ENCODE data around the gene LECT2.

Gene LECT2

DNA sequence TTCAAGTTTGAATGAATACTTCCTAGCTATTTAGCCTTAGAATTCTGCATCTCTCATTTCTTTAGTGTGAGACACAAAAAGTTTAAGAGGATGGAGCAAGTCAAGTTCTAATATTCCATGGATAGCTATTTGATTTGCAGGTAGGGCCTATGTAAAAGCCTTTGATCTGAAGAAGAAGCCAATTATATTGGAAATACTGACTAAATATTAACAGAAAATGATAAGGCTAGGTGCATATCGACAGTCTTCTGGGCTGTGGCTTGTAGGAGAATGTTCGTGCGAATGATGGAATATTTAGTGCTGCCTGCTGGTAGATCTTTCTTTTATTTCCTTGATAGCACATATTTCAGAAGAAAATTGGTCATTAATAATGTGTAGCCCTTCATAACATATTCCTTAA is at the start of gene LECT2:
Gene LECT2 (minus strand): TSS at position 85 of the 400 bp plus-strand sequence. CDS start 150 bp downstream, outside the sequence.
- DNase-seq (ENCODE audit: low read depth in 2 of 2) = no peak

DNA sequence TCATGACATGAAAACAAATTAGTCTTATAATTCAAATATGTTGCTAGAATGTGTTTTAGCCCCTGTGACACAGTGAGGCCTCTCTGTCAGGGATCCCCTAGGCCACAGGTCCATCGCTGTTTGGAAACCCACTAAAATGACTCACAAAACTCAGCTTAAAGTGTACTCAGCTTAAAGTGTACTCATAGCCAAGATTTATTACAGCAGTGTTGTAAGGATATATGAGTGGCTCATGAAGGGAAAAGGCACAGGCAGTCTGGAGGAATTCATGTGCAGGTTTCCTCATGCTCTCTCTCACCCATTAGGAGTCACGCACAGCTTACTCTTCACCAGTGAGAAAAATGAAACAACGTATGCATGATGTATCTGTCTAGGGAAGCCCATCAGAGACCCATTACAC is 49.7 kb upstream of the LECT2 start:
- no peak for DNase-seq (ENCODE audit: low read depth in 2 of 2)

DNA sequence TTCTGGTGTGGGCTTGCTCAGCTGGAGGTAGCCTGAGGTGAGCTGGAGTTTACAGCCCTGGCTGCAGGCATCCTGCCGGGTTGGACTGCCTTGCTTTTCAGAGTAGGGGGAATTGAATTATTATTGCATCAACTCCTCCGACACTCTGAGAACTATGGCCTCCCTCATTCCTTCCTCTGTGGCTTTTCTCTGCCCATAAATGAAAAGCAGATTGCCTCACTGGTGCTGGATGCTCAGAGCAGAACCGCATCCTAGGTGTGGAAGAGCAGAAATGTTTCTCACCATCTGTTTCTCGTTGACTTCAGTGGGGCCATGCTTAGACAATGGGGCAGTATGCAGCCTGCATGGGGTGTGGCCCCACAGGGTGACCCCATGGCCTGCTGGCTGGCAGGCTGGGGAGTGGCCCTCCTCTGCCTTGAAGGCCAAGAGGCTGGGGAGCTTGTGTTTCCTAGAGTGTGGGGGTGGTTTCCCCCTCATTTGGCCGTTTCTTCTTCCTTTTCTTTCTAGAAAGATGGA is 46.7 kb upstream of the LECT2 start:
- DNase-seq (ENCODE audit: low read depth in 2 of 2) = no peak

DNA sequence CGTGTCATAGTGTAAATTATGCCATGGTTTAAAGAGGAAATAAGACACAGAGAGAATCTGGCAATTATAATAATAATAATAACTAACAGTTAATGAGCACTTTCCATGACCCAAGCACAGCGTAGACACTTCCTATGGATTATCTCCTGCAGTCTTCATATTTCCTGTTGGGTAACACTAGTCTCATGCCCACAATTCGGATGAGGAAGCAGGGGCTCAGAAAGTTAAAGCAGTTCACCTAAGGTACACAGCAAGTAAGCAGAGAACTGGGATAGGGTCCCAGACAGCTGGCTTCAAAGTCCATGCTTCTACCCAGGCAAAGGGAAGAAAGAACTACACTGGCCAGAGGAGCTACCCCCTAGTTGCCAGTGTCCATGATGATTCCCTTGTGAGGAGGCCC is 46.1 kb upstream of the LECT2 start:
- DNase-seq (ENCODE audit: low read depth in 2 of 2) = no peak

DNA sequence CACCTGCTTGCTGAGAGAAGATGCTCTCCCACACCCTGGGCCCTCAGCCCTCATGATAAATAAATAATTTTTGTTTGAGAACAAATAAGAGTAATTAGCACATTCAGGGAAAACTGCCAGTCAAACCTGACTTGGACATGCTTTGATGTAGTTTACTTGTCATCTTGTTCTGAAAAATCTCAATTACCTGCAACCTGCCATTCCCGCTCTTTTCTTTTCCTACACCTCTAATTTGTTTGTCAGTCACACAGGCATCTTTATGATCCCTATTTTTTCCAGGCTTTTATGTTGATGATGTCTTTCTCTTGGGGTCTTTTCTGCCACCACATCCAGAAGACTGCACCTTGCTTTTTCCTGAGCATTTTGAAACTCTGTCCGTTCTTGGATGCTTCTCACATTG is 45.4 kb upstream of the LECT2 start:
- DNase-seq (ENCODE audit: low read depth in 2 of 2) = no peak

DNA sequence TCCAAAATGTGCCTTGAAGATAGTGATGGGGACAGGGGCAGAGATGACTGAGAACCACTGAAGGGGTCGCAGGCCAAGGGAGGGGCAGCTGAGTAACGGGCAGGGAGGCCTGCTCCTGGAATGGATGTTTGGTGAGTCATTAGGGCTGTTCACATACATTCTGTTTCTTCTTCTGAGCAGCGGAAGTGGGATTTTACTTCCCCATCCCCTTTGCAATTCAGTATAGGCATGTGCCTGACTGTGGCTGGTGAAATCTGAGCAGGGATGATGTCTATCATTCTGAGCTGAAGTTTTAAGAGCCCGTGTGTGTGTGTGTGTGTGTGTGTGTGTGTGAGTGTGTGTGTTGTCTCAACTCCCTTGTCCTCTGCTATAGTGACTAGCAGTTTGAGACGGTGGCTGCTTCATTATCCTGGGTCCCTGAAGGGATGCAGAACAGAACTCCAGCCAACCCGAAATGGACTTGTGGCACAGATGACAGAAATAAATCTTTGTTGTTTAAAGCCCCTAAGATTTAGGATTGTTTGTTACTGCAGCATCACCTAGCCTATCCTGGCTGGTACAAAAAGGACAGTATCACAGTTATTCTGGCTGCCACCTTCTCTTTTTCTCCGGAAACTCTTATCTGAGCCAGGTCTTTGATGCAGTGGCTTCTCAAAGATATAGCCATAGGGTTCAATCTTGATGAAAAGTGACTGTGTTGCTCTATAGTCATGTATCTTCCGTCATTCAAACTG is 44.8 kb upstream of the LECT2 start:
- DNase-seq (ENCODE audit: low read depth in 2 of 2) = no peak

DNA sequence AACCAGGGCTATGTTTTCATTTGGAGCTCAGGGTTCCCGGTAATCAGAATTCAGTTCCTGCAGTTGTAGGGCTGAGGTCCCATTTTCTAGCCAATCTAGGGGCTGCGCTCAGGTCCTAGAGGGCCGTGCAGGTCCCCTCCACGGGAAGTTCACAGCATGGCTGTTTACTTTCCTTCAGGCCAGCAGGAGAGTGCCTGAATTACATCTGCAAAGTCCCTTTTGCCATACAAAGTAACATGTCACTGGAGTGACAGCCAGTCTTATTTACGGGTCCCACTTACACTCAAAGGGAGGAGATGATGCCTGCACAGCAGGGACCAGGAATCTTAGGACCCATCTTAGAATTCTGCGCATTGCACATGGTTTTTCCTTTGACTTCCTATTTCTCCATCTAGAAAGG is 44.1 kb upstream of the LECT2 start:
- no peak for DNase-seq (ENCODE audit: low read depth in 2 of 2)

DNA sequence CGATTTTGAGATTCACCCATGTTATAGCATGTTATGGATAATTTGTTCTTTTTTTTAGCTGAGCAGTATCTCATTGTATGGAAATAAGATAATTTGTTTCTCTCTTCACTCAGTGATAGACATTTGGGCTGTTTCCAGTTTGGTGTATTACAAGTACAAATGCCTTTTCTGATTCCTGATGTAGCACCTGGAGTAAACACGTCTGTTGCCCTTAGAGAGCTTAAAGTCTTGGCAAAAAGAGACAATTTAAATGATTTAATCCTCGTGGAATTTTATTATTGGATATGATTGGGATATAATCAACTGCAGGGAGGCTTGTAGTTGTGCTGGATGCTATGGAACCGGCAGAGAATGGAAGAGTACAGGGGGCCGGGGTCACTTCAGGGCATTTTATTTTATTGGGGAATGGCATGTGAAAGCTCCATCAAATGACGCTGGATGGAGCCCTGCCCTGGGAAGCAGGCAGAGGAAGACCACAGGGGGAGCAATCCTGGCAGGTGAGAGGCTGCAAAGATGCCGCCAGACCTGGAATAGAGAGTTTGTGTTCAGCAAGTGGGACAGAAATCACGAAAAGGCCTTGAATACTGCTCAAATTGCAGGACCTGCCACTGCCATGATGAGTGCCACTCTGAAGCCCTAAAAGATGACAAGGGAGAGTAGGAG is 43.0 kb upstream of the LECT2 start:
- no peak for DNase-seq (ENCODE audit: low read depth in 2 of 2)

DNA sequence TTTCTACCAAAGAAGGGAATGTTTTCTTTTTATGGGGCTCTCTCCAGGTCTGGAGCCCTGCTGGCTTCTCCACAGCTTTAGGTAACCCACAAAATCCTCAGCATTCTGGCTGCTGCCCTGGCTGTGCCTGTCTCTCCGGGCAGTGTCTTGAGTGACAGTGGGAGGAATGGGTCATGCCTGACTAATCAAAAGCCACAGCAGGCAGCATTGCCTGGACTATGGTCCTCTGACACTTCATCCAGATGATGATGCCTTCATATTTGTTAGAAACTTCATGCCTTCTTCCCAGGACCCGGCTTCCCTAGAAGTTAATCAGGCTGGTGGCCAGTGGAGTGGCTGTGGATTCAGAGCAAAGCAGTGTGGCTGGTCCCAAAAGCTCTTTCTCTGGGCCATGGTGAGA is 41.8 kb upstream of the LECT2 start:
- no peak for DNase-seq (ENCODE audit: low read depth in 2 of 2)

DNA sequence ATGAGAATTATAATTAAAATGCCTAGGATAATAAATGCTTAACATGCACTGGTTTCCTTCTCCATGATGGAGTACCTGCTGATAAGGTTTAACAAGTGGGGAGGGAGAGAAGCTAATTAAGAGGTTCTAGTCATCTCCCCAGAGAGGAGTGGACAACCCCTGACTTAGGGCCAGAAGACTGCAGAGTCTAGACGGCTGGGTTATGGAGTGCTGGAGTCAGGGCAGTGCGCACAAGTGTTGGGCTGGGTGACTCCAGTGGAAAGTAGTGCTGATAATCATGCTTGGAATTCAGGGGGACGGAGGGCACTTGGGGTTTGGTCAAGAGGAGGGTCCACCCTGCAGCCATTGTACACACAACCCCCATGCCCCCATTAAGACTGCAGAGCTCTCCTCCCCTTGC is 41.2 kb upstream of the LECT2 start:
- DNase-seq (ENCODE audit: low read depth in 2 of 2) = no peak

DNA sequence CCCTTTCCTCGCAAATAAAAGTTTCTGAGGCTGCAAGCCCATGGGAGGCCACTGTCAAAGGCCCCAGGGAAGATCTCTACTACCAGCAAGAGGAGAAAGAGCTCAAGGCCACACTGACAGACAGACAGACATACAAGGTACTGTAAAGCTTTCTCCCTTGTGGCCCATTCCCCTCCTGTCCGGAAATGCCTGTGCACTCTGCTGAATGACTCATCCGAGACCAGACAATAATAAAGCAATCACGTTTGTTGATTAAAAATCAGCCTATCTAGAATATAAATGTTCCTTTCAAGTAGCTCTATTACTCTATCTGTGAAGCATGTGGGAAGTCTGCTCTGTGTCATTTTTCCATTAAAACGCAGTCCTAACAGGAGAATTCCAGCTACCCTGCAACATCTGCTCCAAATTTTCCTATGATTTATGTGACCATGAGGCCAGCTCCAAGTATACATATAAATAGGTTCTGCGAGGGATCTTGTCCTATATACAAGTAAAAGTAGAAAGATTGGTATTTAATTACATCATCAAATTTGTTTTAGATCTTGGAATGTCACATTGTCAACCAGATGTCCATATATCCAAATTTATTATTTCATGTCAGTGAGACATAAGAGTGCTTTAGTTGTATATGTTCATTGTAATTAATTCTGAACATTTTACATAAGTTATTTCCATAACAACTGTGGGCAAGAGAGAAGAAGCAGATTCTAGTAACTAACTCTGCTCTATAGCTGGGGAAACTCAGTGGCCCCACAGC is 39.3 kb upstream of the LECT2 start:
- DNase-seq (ENCODE audit: low read depth in 2 of 2) = no peak

DNA sequence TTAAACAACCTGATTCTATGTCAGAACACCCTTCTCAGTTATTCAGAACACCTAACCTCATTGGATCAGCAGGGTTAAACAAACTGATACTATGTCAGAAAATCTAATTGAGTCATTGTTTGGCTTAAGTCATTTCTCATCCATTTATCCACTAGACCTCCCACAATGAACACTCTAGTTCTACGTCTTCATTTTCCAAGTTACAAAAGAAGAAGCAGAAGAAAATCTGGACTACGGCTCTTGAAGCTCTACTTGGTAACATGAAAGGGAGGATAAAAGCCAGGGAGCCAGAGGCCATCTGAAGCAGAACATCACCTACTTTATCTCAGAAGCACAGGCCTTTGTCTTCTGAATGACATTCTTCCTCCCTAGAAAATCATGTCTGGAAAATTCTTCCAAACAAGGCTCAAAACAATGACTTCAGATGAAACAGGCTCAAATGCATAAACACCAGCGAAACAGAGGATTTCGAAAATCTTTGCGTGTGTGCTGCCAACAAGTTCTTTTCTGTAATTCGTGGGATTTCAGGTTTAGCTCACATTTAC is 38.6 kb upstream of the LECT2 start:
- DNase-seq (ENCODE audit: low read depth in 2 of 2) = no peak

DNA sequence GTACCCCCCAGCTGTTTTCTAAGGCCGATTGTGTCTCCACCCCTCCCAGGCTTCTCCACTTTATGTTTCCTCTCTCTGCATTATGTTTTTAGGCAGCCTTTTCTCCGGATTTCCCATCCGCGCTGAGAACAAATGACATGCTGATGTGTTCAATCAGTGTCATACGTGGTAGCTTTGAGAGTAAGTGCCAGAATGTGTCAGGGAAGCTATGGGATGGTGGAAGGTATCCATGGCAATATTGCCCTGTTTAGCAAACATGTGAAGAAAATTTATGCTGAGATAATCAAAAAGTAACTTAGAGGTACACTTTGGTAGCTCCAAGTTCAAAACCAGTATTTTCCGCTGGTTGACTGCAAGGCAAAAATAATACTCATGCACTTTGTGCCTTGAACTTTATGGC is 36.6 kb upstream of the LECT2 start:
- DNase-seq (ENCODE audit: low read depth in 2 of 2) = no peak

DNA sequence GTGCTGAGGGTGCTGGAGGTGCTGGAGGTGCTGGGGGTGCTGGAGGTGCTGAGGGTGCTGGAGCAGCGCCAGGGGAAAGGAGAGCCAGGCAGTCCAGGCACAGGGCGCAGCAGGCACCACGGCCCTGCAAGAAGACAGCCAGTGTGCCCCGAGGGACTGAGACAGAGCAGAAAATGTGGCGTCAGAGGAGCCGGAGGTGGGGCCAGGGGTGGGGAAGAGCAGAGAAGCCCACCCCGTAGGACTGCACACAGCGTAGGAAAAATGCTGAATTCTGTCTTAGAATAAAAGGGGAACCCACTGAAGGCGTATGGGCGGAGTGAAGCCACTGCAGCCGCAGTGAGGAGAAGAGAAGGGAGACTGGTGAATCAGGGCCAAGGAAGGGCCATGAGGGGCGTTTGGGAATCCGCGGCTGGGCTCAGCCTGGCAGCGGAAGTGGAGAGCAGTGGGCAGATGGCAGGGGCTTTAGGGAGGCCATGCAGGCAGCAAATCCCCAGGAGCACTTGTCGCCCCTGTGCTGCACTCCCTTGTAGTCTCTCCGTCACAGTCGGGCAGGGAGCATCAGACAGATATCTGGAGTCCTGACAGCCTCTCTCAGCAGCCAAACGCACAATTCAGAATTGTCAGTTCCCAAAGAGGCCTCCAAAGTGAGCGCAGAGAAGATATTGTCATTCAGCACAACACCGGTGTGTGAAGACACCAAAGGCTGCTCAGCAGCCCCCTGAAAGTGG is 35.9 kb upstream of the LECT2 start:
- DNase-seq (ENCODE audit: low read depth in 2 of 2) = no peak

DNA sequence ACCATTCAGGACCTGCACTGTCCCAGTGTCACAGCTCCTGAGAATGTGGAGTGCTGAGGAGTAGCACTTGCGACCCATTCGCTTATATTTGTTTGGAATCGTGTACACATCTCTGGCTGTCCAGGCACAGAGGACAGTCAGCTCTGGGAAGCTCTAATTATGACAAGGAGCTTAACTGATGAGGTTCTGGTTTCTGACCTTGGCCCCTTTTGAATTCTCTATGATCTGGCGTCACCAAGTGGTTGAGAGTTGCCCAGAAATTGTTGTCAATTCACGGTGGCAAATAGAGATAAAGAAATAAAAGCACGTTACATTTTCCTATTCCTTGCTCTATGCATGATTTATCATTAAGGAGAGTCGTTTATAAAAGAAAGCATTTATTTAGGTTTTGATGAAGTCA is 34.9 kb upstream of the LECT2 start:
- DNase-seq (ENCODE audit: low read depth in 2 of 2) = no peak

DNA sequence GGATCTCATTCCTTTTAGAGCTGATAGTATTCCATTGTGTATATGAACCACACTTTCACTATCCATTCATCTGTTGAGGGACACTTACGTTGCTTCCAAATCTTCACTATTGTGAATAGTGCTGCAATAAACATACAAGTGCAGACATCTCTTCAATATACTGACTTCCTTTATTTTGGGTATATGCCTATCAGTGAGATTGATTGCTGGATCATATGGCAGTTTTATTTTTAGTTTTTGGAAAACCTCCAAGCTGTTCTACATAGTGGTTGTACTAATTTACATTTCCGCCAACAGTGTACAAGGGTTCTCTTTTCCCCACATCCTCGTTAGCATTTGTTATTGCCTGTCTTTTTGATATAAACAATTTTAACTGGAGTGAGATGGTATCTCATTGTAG is 33.8 kb upstream of the LECT2 start:
- DNase-seq (ENCODE audit: low read depth in 2 of 2) = no peak

DNA sequence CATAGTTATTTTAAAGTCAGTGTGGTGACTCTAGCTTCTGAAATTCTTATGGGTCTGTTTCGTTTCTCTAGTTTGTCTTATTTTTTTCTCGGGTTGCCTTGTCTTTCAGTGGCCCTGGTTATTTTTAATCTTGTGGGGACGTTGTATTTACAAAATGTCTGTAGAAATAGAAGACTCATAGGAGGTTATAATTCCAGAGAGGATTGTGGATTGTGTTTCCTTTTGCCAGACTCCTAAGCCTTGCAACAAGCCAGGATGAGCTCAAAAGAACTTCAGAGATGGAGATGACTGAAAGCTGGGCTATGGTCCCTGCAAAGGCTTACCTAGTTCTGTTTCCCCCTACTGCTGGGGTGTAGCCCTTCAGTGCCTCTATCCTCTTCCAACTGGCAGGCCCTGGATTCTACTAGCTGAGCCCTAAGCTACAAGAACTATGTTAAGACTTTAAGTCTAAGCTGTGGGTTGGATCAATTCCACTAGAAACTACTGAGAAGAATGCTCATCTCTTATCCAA is 32.2 kb upstream of the LECT2 start:
- DNase-seq (ENCODE audit: low read depth in 2 of 2) = no peak

DNA sequence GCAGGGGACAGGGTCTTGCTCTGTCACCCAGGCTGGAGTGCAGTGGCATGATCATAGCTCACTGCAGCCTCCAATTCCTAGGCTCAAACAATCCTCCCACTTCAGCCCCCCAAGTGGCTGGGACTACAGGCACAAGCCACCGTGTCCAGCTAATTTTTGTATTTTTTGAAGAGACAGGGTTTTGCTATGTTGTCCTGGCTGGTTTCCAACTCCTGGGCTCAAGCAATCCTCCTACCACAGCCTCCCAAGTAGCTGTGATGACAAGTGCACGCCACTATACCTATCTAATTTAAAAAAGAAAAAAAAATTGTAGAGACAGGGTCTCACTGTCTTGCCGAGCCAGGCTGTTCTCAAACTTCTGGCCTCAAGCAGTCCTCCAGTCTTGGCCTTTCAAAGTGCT is 31.6 kb upstream of the LECT2 start:
- no peak for DNase-seq (ENCODE audit: low read depth in 2 of 2)

DNA sequence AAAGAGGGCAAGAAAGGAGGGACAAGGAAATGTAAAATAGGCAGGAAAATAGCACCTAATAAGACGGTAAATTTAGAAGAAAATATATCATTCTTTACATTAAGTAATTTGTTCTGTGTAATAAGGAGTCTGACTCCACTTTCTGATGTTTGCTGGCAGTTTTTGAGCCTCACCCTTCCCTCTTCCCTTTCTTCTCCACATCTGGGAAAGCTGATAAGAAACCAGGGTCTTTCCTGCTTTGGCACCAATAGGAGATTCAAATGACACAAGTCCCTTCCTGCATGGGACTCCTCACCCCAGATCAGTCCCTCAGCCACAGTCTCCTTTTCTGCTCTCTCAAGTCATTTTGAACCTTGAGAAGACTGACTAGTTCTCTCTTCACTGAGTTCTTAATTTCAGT is 31.2 kb upstream of the LECT2 start:
- no peak for DNase-seq (ENCODE audit: low read depth in 2 of 2)

DNA sequence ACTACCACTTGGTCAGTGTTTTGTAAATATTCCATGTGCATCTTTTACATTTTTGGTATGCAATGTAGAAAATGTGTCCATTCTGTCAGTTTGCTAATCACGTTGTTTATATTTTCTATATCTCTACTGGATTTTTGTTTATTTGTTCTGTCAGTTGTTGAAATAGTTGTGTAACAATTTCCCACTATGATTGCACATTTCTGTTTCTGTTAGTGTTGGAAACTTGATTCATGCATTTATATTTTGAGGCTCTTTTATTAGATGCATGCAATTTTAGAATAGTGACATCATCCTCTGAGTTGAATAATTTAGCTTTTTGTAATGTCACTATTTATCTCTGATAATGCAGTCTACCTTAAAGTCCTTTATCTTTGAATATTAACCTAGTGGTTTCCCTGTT is 25.8 kb upstream of the LECT2 start:
- no peak for DNase-seq (ENCODE audit: low read depth in 2 of 2)

DNA sequence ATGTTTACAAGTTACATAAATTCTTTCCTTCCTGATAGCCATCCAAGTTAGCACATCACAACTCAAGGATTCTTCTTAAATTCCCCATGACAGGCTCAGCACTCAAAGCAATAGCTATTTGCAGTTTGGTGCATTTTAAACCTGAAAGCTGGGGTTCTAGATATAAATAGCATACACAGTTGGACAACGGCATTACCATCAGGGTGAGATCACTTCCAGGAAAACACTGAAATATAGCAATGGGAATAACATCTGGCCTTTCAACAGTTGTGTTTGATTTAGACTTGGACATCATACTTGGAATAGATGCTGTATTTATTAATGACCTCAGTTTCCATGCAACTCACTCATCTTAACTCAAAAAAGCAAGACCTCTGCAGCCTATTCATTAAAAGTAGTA is 24.7 kb upstream of the LECT2 start:
- DNase-seq (ENCODE audit: low read depth in 2 of 2) = no peak

DNA sequence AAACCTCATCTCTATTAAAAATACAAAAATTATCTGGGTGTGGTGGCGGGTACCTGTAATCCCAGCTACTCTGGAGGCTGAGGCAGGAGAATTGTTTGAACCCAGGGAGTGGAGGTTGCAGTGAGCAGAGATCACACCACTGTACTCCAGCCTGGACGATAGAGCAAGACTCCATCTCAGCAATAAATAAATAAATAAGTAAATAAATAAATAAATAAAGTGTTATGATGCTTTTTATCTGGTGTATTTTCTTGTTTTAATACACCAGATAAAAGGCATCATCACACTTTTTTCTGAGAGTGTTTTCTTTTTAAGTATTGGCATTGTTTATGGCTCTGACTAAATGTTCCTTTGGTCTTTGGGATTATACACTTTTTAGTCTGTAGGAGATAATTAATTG is 24.2 kb upstream of the LECT2 start:
- no peak for DNase-seq (ENCODE audit: low read depth in 2 of 2)

Data from stimulated activated CD8-positive, alpha-beta memory T cell treated with anti-CD3 and anti-CD28 coated beads, Interleukin-15, amount 100 ng/mL, for 48 hours (primary cell).